ENCODE results near the gene ATP5PF. TPM values are rescaled to one million over a fixed set of nuclear protein-coding genes. Genes with fewer than 3 reads are reported as not detected.
"Not testable (repeated sequence)": the region's sequence is repeated elsewhere in the genome, so short reads cannot be mapped to it uniquely, and the experiment has no call there.

ATP5PF gene
- total RNA-seq = 100 to 1,000 TPM; 174 to 180 (median 179) TPM

- H3K9me3 Mint-ChIP-seq = no peaks in the 10 kb centered on the region
- DNase-seq (peak; percentile 98), ATAC-seq (peak; percentile 91)
- peaks cover 8% of the 10 kb centered on the region for H3K36me3 Mint-ChIP-seq (ENCODE audit: insufficient read depth)
- H3K4me3 Mint-ChIP-seq = peak within 1 kb of the TSS; percentile 99
- no peaks in the 10 kb centered on the region for H3K27me3 Mint-ChIP-seq (ENCODE audit: low read depth)
- peaks cover 58% of the 10 kb centered on the region for H3K4me1 Mint-ChIP-seq (ENCODE audit: low read depth)
Observed at GRCh38 chr21:25734904-25735645, at the start of gene ATP5PF, which contains the start of gene GABPA. TSS of gene ATP5PF (minus strand) at chr21:25734904. CDS start at chr21:25729794, 5,110 bp downstream. TSS of gene GABPA (plus strand) at chr21:25734972. CDS start at chr21:25741599, 6,627 bp downstream.

- not testable (repeated sequence) for ATAC-seq; DNase-seq; H3K27me3 Mint-ChIP-seq (ENCODE audit: low read depth); H3K4me1 Mint-ChIP-seq (ENCODE audit: low read depth); H3K36me3 Mint-ChIP-seq (ENCODE audit: insufficient read depth); H3K9me3 Mint-ChIP-seq; H3K4me3 Mint-ChIP-seq
Observed at GRCh38 chr21:25778126-25778875, 43.6 kb upstream of the ATP5PF start.

- ATAC-seq = no peak
- Mint-ChIP-seq H3K36me3 (ENCODE audit: insufficient read depth) (no peaks in the 10 kb centered on the region), H3K4me1 (ENCODE audit: low read depth) (no peaks in the 10 kb centered on the region), H3K27me3 (ENCODE audit: low read depth) (no peaks in the 10 kb centered on the region), H3K4me3 (no peak overlapping the region), H3K9me3 (no peaks in the 10 kb centered on the region)
- no peak for DNase-seq
Observed at GRCh38 chr21:25776440-25776839, 41.7 kb upstream of the ATP5PF start.

GRCh38 chr21:25772686-25773085 is 38.0 kb upstream of the ATP5PF start:
- Mint-ChIP-seq H3K4me3 (no peak overlapping the region), H3K4me1 (ENCODE audit: low read depth) (no peaks in the 10 kb centered on the region), H3K9me3 (no peaks in the 10 kb centered on the region), H3K27me3 (ENCODE audit: low read depth) (no peaks in the 10 kb centered on the region), H3K36me3 (ENCODE audit: insufficient read depth) (peaks cover 1% of the 10 kb centered on the region)
- ATAC-seq (no peak), DNase-seq (no peak)

- Mint-ChIP-seq H3K4me1 (ENCODE audit: low read depth) (no peaks in the 10 kb centered on the region), H3K9me3 (no peaks in the 10 kb centered on the region), H3K36me3 (ENCODE audit: insufficient read depth) (peaks cover 33% of the 10 kb centered on the region), H3K27me3 (ENCODE audit: low read depth) (no peaks in the 10 kb centered on the region), H3K4me3 (no peak overlapping the region)
- ATAC-seq (no peak), DNase-seq (no peak)
Observed at GRCh38 chr21:25767921-25768320, 33.2 kb upstream of the ATP5PF start.

- ATAC-seq (no peak), DNase-seq (no peak)
- H3K27me3 Mint-ChIP-seq (ENCODE audit: low read depth) = no peaks in the 10 kb centered on the region
- H3K36me3 Mint-ChIP-seq (ENCODE audit: insufficient read depth) = peaks cover 63% of the 10 kb centered on the region
- no peaks in the 10 kb centered on the region for H3K9me3 Mint-ChIP-seq
- no peak overlapping the region for H3K4me3 Mint-ChIP-seq
- peaks cover 3% of the 10 kb centered on the region for H3K4me1 Mint-ChIP-seq (ENCODE audit: low read depth)
Observed at GRCh38 chr21:25764065-25764464, 29.4 kb upstream of the ATP5PF start.

- Mint-ChIP-seq H3K27me3 (ENCODE audit: low read depth) (no peaks in the 10 kb centered on the region), H3K9me3 (no peaks in the 10 kb centered on the region), H3K4me3 (no peak overlapping the region), H3K4me1 (ENCODE audit: low read depth) (peaks cover 12% of the 10 kb centered on the region), H3K36me3 (ENCODE audit: insufficient read depth) (peaks cover 67% of the 10 kb centered on the region)
- DNase-seq (no peak), ATAC-seq (no peak)
Observed at GRCh38 chr21:25760677-25761076, 26.0 kb upstream of the ATP5PF start.

GRCh38 chr21:25760061-25760460 is 25.4 kb upstream of the ATP5PF start:
- H3K4me3 Mint-ChIP-seq = no peak overlapping the region

GRCh38 chr21:25759573-25759972 is 24.9 kb upstream of the ATP5PF start:
- no peaks in the 10 kb centered on the region for H3K27me3 Mint-ChIP-seq (ENCODE audit: low read depth)
- peaks cover 13% of the 10 kb centered on the region for H3K4me1 Mint-ChIP-seq (ENCODE audit: low read depth)
- DNase-seq (no peak), ATAC-seq (no peak)
- peaks cover 65% of the 10 kb centered on the region for H3K36me3 Mint-ChIP-seq (ENCODE audit: insufficient read depth)
- H3K4me3 Mint-ChIP-seq = no peak overlapping the region
- no peaks in the 10 kb centered on the region for H3K9me3 Mint-ChIP-seq

More at GRCh38 chr21:25760061-25760460, 25.4 kb upstream of the ATP5PF start:
- Mint-ChIP-seq H3K27me3 (ENCODE audit: low read depth) (no peaks in the 10 kb centered on the region), H3K36me3 (ENCODE audit: insufficient read depth) (peaks cover 65% of the 10 kb centered on the region), H3K9me3 (no peaks in the 10 kb centered on the region), H3K4me1 (ENCODE audit: low read depth) (peaks cover 13% of the 10 kb centered on the region)
- DNase-seq (no peak), ATAC-seq (no peak)

GRCh38 chr21:25757531-25757930 is 22.8 kb upstream of the ATP5PF start:
- no peak for DNase-seq
- H3K9me3 Mint-ChIP-seq = no peaks in the 10 kb centered on the region
- H3K4me3 Mint-ChIP-seq = no peak overlapping the region
- peaks cover 66% of the 10 kb centered on the region for H3K36me3 Mint-ChIP-seq (ENCODE audit: insufficient read depth)
- no peak for ATAC-seq
- H3K4me1 Mint-ChIP-seq (ENCODE audit: low read depth) = peaks cover 13% of the 10 kb centered on the region
- no peaks in the 10 kb centered on the region for H3K27me3 Mint-ChIP-seq (ENCODE audit: low read depth)

GRCh38 chr21:25756190-25756932 is 21.7 kb upstream of the ATP5PF start:
- Mint-ChIP-seq H3K4me1 (ENCODE audit: low read depth) (peaks cover 13% of the 10 kb centered on the region), H3K36me3 (ENCODE audit: insufficient read depth) (peaks cover 62% of the 10 kb centered on the region), H3K9me3 (no peaks in the 10 kb centered on the region), H3K27me3 (ENCODE audit: low read depth) (no peaks in the 10 kb centered on the region), H3K4me3 (peak overlapping the region; percentile 1)
- ATAC-seq (no peak), DNase-seq (no peak)

- no peak overlapping the region for H3K4me3 Mint-ChIP-seq
- DNase-seq (no peak), ATAC-seq (no peak)
- peaks cover 16% of the 10 kb centered on the region for H3K4me1 Mint-ChIP-seq (ENCODE audit: low read depth)
- no peaks in the 10 kb centered on the region for H3K9me3 Mint-ChIP-seq
- no peaks in the 10 kb centered on the region for H3K27me3 Mint-ChIP-seq (ENCODE audit: low read depth)
- H3K36me3 Mint-ChIP-seq (ENCODE audit: insufficient read depth) = peaks cover 42% of the 10 kb centered on the region
Observed at GRCh38 chr21:25752416-25752815, 17.7 kb upstream of the ATP5PF start.

- ATAC-seq (no peak), DNase-seq (no peak)
- Mint-ChIP-seq H3K27me3 (ENCODE audit: low read depth) (no peaks in the 10 kb centered on the region), H3K9me3 (no peaks in the 10 kb centered on the region), H3K36me3 (ENCODE audit: insufficient read depth) (peaks cover 27% of the 10 kb centered on the region), H3K4me3 (no peak overlapping the region), H3K4me1 (ENCODE audit: low read depth) (peaks cover 6% of the 10 kb centered on the region)
Observed at GRCh38 chr21:25750085-25750484, 15.4 kb upstream of the ATP5PF start.

- no peak for ATAC-seq
- H3K4me1 Mint-ChIP-seq (ENCODE audit: low read depth) = peaks cover 13% of the 10 kb centered on the region
- H3K9me3 Mint-ChIP-seq = no peaks in the 10 kb centered on the region
- peaks cover 16% of the 10 kb centered on the region for H3K36me3 Mint-ChIP-seq (ENCODE audit: insufficient read depth)
- no peak overlapping the region for H3K4me3 Mint-ChIP-seq
- H3K27me3 Mint-ChIP-seq (ENCODE audit: low read depth) = no peaks in the 10 kb centered on the region
- DNase-seq = no peak
Observed at GRCh38 chr21:25744854-25745253, 10.2 kb upstream of the ATP5PF start.

All from activated T-cell treated with anti-CD3 and anti-CD28 coated beads, Interleukin-2, amount 50 U/mL, for 4 hours (primary cell).